GM19328 (cell line): Measurements from ENCODE around the gene HDAC11.

Experiments
- ATAC-seq: cut with Tn5 transposase; IDR thresholded peaks from one replicate; pipeline ENCODE4 v1.9.1; 2021; ENCODE audit warnings: mild to moderate bottlenecking, moderate library complexity; ENCODE audit not compliant: unreplicated experiment

Gene HDAC11

GRCh38 chr3:13522236-13522635, 42.1 kb downstream of the HDAC11 start:
- ATAC-seq: no peak

- no peak for ATAC-seq
These were observed 45.0 kb downstream of the HDAC11 start for GRCh38 chr3:13524979-13525669.

- no peak for ATAC-seq
These were observed 45.9 kb downstream of the HDAC11 start for GRCh38 chr3:13525827-13526625.

- ATAC-seq: no peak
These were observed 46.5 kb downstream of the HDAC11 start for GRCh38 chr3:13526626-13526949.

- no peak for ATAC-seq
These were observed 48.2 kb downstream of the HDAC11 start for GRCh38 chr3:13528217-13528867.

GRCh38 chr3:13529196-13530112, 49.3 kb downstream of the HDAC11 start:
- no peak for ATAC-seq

- ATAC-seq: no peak
These were observed 50.3 kb downstream of the HDAC11 start for GRCh38 chr3:13530241-13531009.

- ATAC-seq: no peak
These were observed 52.0 kb downstream of the HDAC11 start for GRCh38 chr3:13532085-13532484.

GRCh38 chr3:13532631-13533030, 52.5 kb downstream of the HDAC11 start:
- no peak for ATAC-seq

GRCh38 chr3:13533885-13534301, 53.8 kb downstream of the HDAC11 start:
- ATAC-seq: no peak

- no peak for ATAC-seq
These were observed 55.4 kb downstream of the HDAC11 start for GRCh38 chr3:13535526-13535875.

- ATAC-seq: no peak
These were observed 55.8 kb downstream of the HDAC11 start for GRCh38 chr3:13535905-13536304.

- ATAC-seq: no peak
These were observed 56.3 kb downstream of the HDAC11 start for GRCh38 chr3:13536432-13536831.

GRCh38 chr3:13536832-13537231, 56.7 kb downstream of the HDAC11 start:
- ATAC-seq: no peak

- no peak for ATAC-seq
These were observed 57.3 kb downstream of the HDAC11 start for GRCh38 chr3:13537244-13537908.

GRCh38 chr3:13537909-13538296, 57.8 kb downstream of the HDAC11 start:
- ATAC-seq: no peak

GRCh38 chr3:13538520-13539291, 58.6 kb downstream of the HDAC11 start:
- no peak for ATAC-seq

- no peak for ATAC-seq
These were observed 59.2 kb downstream of the HDAC11 start for GRCh38 chr3:13539292-13539638.

- ATAC-seq: no peak
These were observed 59.6 kb downstream of the HDAC11 start for GRCh38 chr3:13539671-13540070.
